ENCODE results near the gene IGFBP2. TPM values are rescaled to one million over a fixed set of nuclear protein-coding genes. Genes with fewer than 3 reads are reported as not detected.

Gene IGFBP2
- total RNA-seq, 2 donors from 2014 or later: 129 to 170 TPM

DNA sequence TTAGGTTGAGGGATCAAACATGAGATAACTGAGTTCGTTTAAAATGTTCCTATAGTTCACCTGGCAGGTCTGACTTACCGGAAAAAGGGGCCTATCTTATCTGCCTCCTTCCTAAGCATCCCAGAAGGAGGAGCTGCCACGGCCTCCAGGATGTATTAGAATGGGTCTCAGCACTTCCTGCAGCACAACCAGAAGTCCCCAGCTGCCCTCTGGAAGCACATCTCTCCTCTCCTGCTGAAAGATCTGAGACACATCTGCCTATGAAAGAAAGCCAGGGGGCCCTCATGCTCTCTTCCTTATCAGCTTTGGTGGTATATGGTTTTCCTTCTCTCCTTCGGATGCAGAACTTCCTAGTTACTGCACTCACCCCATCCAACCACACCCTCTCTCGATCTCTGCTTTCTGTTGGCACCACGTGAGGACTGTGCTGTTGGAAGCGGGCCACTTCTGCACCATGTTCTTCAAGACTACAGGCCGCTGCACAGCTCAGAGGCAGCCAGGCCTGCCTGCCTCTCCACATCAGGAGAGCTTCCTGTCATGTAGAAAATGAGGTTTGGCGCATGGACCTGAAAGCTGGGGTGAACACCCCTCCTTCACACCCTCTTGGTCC lies 55.6 kb downstream of the IGFBP2 start:
- Histone ChIP-seq H3K36me3 (replicated peaks in 1 of 2; ENCODE audit: insufficient read depth in 1 of 2, low read depth in 2 of 2) (no peaks in the 10 kb centered on the region), H3K4me1 (peaks cover 24% of the 10 kb centered on the region), H3K9me3 (no peaks in the 10 kb centered on the region), H3K4me3 (no peak overlapping the region), H3K27ac (no peak overlapping the region), H3K27me3 (peaks cover 3 to 16% of the 10 kb centered on the region in 2 donors)
- ATAC-seq (no peak), DNase-seq (no peak)
- 73 to 76% methylated on average over 8 to 9 of the region's 9 CpGs for WGBS, 2 donors
- no peak for TF ChIP-seq POLR2A (IDR thresholded peaks at IDR 0.05)
- TF ChIP-seq, protein P1, sequence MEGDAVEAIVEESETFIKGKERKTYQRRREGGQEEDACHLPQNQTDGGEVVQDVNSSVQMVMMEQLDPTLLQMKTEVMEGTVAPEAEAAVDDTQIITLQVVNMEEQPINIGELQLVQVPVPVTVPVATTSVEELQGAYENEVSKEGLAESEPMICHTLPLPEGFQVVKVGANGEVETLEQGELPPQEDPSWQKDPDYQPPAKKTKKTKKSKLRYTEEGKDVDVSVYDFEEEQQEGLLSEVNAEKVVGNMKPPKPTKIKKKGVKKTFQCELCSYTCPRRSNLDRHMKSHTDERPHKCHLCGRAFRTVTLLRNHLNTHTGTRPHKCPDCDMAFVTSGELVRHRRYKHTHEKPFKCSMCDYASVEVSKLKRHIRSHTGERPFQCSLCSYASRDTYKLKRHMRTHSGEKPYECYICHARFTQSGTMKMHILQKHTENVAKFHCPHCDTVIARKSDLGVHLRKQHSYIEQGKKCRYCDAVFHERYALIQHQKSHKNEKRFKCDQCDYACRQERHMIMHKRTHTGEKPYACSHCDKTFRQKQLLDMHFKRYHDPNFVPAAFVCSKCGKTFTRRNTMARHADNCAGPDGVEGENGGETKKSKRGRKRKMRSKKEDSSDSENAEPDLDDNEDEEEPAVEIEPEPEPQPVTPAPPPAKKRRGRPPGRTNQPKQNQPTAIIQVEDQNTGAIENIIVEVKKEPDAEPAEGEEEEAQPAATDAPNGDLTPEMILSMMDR (IDR thresholded peaks at IDR 0.05): no peak
- intact Hi-C loops (cut with DNase I): loop anchor here (10.0 kb wide), 1 partner anchor 1026 kb away; no protein-coding TSS in a partner anchor

DNA sequence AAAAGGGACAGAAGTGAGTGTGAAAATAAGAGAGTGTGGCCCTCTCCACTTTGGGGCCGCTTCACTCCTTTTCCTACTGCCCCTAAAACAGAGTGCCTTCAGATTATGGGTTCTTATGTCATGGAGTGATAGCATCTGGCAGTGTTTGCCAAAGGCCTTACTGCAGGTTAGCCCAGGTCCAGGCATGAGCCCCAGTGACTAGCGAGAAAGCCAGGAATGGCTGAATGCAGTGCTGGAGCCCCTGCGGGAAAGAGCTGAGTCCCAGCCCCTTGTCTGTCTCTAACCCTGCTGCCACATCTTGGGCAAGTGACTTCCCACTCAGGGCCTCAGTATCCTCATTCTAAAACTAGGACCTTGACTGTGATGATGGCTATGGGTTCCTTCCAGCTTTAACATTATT lies 56.2 kb downstream of the IGFBP2 start:
- Histone ChIP-seq H3K9me3 (no peaks in the 10 kb centered on the region), H3K4me1 (peaks cover 30% of the 10 kb centered on the region), H3K4me3 (no peak overlapping the region), H3K36me3 (replicated peaks in 1 of 2; ENCODE audit: insufficient read depth in 1 of 2, low read depth in 2 of 2) (no peaks in the 10 kb centered on the region), H3K27ac (no peak overlapping the region), H3K27me3 (peaks cover 3 to 21% of the 10 kb centered on the region in 2 donors)
- DNase-seq (no peak), ATAC-seq (no peak)
- 85 to 91% methylated on average over 3 of the region's 3 CpGs for WGBS, 2 donors
- TF ChIP-seq POLR2A (IDR thresholded peaks at IDR 0.05): no peak
- TF ChIP-seq, protein P1 (IDR thresholded peaks at IDR 0.05): no peak
- intact Hi-C loops (cut with DNase I): loop anchor here (10.0 kb wide), 1 partner anchor 1025 kb away; no protein-coding TSS in a partner anchor

DNA sequence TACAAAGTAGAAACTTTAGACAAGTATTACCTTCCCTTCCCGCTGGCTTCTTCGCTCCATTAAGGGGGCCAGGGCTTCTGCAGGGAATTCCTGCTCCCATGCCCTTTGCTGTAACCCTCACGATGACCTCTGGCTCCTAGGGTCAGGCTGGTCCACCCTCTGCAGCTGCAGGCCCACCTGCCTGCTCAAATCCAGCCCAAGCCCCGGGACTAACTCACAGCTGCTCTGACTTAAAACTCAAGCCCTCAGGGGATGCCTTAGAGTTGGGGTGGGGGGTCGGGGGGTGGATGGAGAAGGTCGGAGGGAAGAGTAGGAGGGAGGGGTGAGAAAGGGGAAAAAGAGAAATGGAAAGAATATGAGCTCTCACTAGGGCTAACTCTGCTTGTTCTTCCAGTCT lies 57.2 kb downstream of the IGFBP2 start:
- peaks cover 40% of the 10 kb centered on the region for H3K4me1 ChIP-seq
- H3K27me3 ChIP-seq: peaks cover 3 to 32% of the 10 kb centered on the region in 2 donors
- intact Hi-C loops (cut with DNase I): no loop called here
- ATAC-seq (no peak), DNase-seq (no peak)
- no peak overlapping the region for H3K27ac ChIP-seq
- WGBS, 2 donors: 37 to 47% methylated on average over 6 of the region's 6 CpGs
- H3K4me3 ChIP-seq: no peak overlapping the region
- H3K36me3 ChIP-seq (replicated peaks in 1 of 2; ENCODE audit: insufficient read depth in 1 of 2, low read depth in 2 of 2): no peaks in the 10 kb centered on the region
- H3K9me3 ChIP-seq: no peaks in the 10 kb centered on the region
- no peak for TF ChIP-seq POLR2A (IDR thresholded peaks at IDR 0.05)
- TF ChIP-seq, protein P1 (IDR thresholded peaks at IDR 0.05): no peak

DNA sequence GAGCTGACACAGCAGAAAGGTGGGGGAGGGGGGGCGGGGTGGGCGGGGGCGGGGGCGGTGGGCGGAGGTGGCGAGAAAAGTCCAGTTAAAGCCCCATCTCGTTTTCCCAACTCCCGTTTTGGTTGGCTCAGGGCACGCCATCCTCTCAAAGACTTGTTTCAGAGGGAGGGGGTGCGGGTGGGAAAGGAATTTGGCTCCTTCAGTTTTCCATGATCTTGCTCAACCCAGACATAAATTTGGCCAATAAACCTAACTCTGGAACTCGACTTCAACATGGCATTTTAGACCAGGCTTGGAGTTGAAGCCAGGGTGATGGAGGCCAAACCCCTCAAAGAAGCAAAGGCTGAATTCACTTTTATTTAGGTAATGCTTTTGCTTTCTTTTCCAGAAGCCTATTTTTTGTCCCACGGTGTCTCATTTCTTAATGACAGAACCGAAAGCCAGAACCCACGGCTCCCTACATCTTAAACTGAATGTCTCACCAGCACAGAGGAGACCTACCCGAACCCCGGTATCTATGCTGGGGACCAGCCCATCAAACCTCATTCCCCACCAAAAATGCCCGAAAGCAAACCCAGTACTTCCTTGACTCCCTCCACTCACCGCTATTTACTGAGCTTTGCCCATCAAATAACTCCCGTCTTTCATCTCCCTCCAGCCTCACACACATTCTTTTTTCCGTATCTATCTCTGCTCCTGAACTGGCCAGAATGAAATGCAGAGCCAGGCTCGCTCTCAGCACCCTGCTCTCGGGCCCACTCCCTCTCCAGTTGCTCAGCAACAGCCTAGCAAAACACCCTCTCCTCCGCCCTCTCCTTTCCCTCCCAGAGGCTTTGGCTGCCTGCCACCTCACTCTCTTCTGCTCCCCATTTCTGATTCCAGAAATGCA lies 57.9 kb downstream of the IGFBP2 start:
- intact Hi-C loops (cut with DNase I): no loop called here
- Histone ChIP-seq H3K4me3 (no peak overlapping the region), H3K4me1 (peaks cover 42% of the 10 kb centered on the region), H3K36me3 (replicated peaks in 1 of 2; ENCODE audit: insufficient read depth in 1 of 2, low read depth in 2 of 2) (no peaks in the 10 kb centered on the region), H3K27me3 (peaks cover 3 to 33% of the 10 kb centered on the region in 2 donors), H3K27ac (peak overlapping the region in 1 of 4 donors; percentile 8), H3K9me3 (no peaks in the 10 kb centered on the region)
- DNase-seq (peak; percentile 47 to 72 (median 68)), ATAC-seq (peak; percentile 29)
- TF ChIP-seq, protein P1 (IDR thresholded peaks at IDR 0.05): no peak
- peak in 1 of 3 donors; percentile 36 for TF ChIP-seq POLR2A (IDR thresholded peaks at IDR 0.05)
- WGBS, 2 donors: 8 to 9% methylated on average over 23 of the region's 23 CpGs

Measured in body of pancreas (tissue), 4 donors.